Mononuclear cell (primary cell): Measurements from ENCODE around the gene PRTFDC1. TPM values are rescaled to one million over a fixed set of nuclear protein-coding genes. Genes with fewer than 3 reads are reported as not detected.

Experiments
- H3K27me3 ChIP-seq: 2 replicates; pipeline ENCODE4 v1.6.0; 2011; ENCODE audit warnings: low read length, control low read depth; ENCODE audit not compliant: insufficient read depth
- H3K4me1 ChIP-seq: 2 replicates; pipeline ENCODE4 v1.5.1; 2011; ENCODE audit warnings: mild to moderate bottlenecking, low read length, control low read depth; ENCODE audit not compliant: insufficient read depth
- H3K4me3 ChIP-seq: 2 replicates; pipeline ENCODE4 v1.5.1; 2011; ENCODE audit warnings: mild to moderate bottlenecking, low read length, moderate library complexity
- H3K9me3 ChIP-seq: 2 replicates; pipeline ENCODE4 v1.5.1; 2011; ENCODE audit warnings: low read depth, mild to moderate bottlenecking, control low read depth, low read length
- total RNA-seq: library from RNA; depleted of rRNA; stranded (reverse); fragments of >200 nt; gene quantifications from one replicate; pipeline ENCODE4 v1.2.3, GENCODE V29; 2012

Gene PRTFDC1
- total RNA-seq, 1 donor: 3.0 TPM

- Histone ChIP-seq H3K9me3 (peaks cover 3% of the 10 kb centered on the region), H3K4me3 (no peak overlapping the region), H3K4me1 (peaks cover 24% of the 10 kb centered on the region), H3K27me3 (no peaks in the 10 kb centered on the region)
Measured at GRCh38 chr10:24869354-24870015, 82.9 kb downstream of the PRTFDC1 start.

GRCh38 chr10:24866604-24867583, 85.5 kb downstream of the PRTFDC1 start:
- Histone ChIP-seq H3K27me3 (no peaks in the 10 kb centered on the region), H3K9me3 (no peaks in the 10 kb centered on the region), H3K4me3 (no peak overlapping the region), H3K4me1 (peaks cover 11% of the 10 kb centered on the region)

GRCh38 chr10:24865783-24866182, 86.6 kb downstream of the PRTFDC1 start:
- Histone ChIP-seq H3K4me3 (no peak overlapping the region), H3K27me3 (no peaks in the 10 kb centered on the region), H3K9me3 (no peaks in the 10 kb centered on the region), H3K4me1 (peaks cover 11% of the 10 kb centered on the region)

GRCh38 chr10:24862589-24862988, 89.8 kb downstream of the PRTFDC1 start:
- no peaks in the 10 kb centered on the region for H3K27me3 ChIP-seq
- no peaks in the 10 kb centered on the region for H3K9me3 ChIP-seq
- peaks cover 6% of the 10 kb centered on the region for H3K4me1 ChIP-seq
- no peak overlapping the region for H3K4me3 ChIP-seq

GRCh38 chr10:24858288-24859270, 93.8 kb downstream of the PRTFDC1 start:
- H3K27me3 ChIP-seq: no peaks in the 10 kb centered on the region
- no peaks in the 10 kb centered on the region for H3K4me1 ChIP-seq
- no peak overlapping the region for H3K4me3 ChIP-seq
- no peaks in the 10 kb centered on the region for H3K9me3 ChIP-seq

- Histone ChIP-seq H3K4me1 (no peaks in the 10 kb centered on the region), H3K9me3 (no peaks in the 10 kb centered on the region), H3K4me3 (no peak overlapping the region), H3K27me3 (no peaks in the 10 kb centered on the region)
Measured at GRCh38 chr10:24857031-24857725, 95.2 kb downstream of the PRTFDC1 start.

DNA sequence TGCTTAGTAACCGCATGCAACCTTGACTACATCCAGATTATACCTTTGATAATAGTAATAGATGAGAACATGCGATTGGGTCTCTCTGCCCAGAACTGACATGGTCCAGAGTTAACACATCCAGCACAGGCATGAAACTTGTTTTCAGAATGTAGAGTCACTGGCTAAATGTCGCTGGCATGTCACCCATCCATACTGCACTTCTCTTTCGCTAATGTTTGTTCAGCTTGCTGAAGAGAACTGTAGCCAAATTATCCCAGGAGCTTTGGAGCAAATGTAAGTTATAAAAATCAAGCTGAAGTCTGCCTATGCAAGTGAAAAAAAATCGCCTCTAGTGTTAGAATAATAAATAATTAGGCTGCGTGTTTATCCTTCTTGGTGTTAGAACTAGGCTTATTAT, 98.2 kb downstream of the PRTFDC1 start:
- no peaks in the 10 kb centered on the region for H3K27me3 ChIP-seq

DNA sequence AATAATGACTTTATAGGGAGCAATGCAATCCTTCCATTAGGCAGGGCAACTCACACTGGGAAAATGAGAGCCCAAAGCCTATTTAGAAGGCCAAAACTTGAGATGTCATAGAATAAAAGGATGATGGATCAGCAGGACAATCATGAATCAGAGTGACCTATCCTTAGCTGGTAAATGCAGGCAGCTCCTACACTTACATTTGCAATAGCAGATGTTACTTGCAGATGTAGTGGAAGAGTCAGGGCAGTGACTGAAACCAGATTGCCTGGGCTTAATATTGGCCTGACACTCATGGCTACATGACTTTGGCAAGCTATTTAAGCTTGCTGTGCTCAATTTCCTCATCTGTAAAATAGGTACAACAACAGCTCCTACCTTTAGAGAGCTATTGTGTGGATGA, 98.7 kb downstream of the PRTFDC1 start:
- no peak overlapping the region for H3K4me3 ChIP-seq
- no peaks in the 10 kb centered on the region for H3K4me1 ChIP-seq
- H3K9me3 ChIP-seq: no peaks in the 10 kb centered on the region
- H3K27me3 ChIP-seq: no peaks in the 10 kb centered on the region

More for the DNA sequence above, 98.2 kb downstream of the PRTFDC1 start:
- no peaks in the 10 kb centered on the region for H3K9me3 ChIP-seq
- H3K4me3 ChIP-seq: no peak overlapping the region
- no peaks in the 10 kb centered on the region for H3K4me1 ChIP-seq

DNA sequence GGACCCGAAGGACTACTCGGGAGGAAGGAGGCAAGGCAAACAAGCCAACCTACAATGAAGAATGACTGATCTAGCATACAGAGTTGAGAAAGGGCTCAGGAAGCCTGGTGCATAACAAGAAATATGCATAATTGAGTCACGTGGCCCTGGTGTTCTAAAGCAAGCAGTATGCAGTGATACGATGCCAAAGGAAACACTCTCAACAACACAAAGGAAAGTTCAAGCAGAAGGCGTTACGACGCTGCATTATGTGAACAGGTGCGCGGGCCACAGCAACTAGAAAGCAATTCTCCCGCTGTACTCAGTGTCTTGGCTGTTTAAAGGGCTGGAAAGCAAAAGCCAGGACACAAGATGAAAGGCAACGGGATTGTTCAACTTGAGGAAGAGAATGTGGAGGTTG, 100.8 kb downstream of the PRTFDC1 start:
- Histone ChIP-seq H3K27me3 (no peaks in the 10 kb centered on the region), H3K4me3 (no peak overlapping the region), H3K4me1 (no peaks in the 10 kb centered on the region), H3K9me3 (no peaks in the 10 kb centered on the region)

GRCh38 chr10:24850727-24851296, 101.6 kb downstream of the PRTFDC1 start:
- Histone ChIP-seq H3K27me3 (no peaks in the 10 kb centered on the region), H3K9me3 (no peaks in the 10 kb centered on the region), H3K4me3 (no peak overlapping the region), H3K4me1 (no peaks in the 10 kb centered on the region)

- no peaks in the 10 kb centered on the region for H3K9me3 ChIP-seq
- no peaks in the 10 kb centered on the region for H3K27me3 ChIP-seq
- no peak overlapping the region for H3K4me3 ChIP-seq
- no peaks in the 10 kb centered on the region for H3K4me1 ChIP-seq
Measured at GRCh38 chr10:24849501-24850299, 102.7 kb downstream of the PRTFDC1 start.

DNA sequence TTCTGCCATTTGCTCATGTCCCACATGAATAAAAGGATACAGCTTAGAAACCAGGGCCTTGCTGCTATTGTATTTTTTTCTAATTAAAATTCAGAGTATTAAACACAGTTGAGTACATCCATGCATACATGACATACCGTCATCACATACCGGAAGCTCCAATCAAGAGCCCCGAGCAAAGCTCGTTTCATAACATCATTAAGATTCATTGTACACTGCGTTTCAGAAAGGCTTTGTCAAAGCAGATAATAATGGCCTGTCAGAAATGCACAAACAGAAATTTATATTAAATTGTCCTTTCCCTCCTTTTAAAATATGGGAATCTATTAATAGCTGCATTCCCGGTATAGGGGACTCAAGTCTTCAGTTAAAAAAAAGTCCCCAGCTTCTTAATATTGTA, 103.4 kb downstream of the PRTFDC1 start:
- H3K27me3 ChIP-seq: no peaks in the 10 kb centered on the region
- no peaks in the 10 kb centered on the region for H3K4me1 ChIP-seq
- H3K4me3 ChIP-seq: no peak overlapping the region
- no peaks in the 10 kb centered on the region for H3K9me3 ChIP-seq

- Histone ChIP-seq H3K4me3 (no peak overlapping the region), H3K9me3 (no peaks in the 10 kb centered on the region), H3K27me3 (no peaks in the 10 kb centered on the region), H3K4me1 (no peaks in the 10 kb centered on the region)
Measured at GRCh38 chr10:24848195-24848594, 104.2 kb downstream of the PRTFDC1 start.
